Ascending aorta (tissue), 2 donors: ENCODE measurements around the gene VPS16. TPM values are rescaled to one million over a fixed set of nuclear protein-coding genes. Genes with fewer than 3 reads are reported as not detected.

Experiments used
- DNase-seq, 2 donors: peaks; one replicate each; pipeline ENCODE4 v3.0.0-alpha.2; 2019; ENCODE audit warnings: low spot score in 2 of 2
- H3K27ac ChIP-seq, 2 donors: fragments of 200-600 bp; sonication (generic); one replicate each; pipeline ENCODE4 v1.5.1; 2016 to 2017; ENCODE audit warnings: mild to moderate bottlenecking in 1 of 2
- H3K27me3 ChIP-seq: fragments of 200-600 bp; sonication (generic); one replicate; pipeline ENCODE4 v1.5.1; 2017
- H3K36me3 ChIP-seq, 2 donors: fragments of 200-600 bp; sonication (generic); one replicate each; pipeline ENCODE4 v1.5.1; 2016
- H3K4me1 ChIP-seq, 2 donors: fragments of 200-600 bp; sonication (generic); one replicate each; pipeline ENCODE4 v1.5.1; 2016 to 2017; ENCODE audit warnings: mild to moderate bottlenecking in 1 of 2
- H3K4me3 ChIP-seq, 2 donors: fragments of 200-600 bp; sonication (generic); one replicate each; pipeline ENCODE4 v1.5.1; 2016 to 2017; ENCODE audit warnings: mild to moderate bottlenecking in 1 of 2
- H3K9me3 ChIP-seq, 2 donors: fragments of 200-600 bp; sonication (generic); one replicate each; pipeline ENCODE4 v1.5.1; 2016
- intact Hi-C: fragments of 100-400 bp; cut with DNase I; formaldehyde crosslinking; loops from one replicate; pipeline ENCODE4 v1.15.1; 2023
- total RNA-seq: library from RNA; depleted of rRNA; stranded (reverse); fragments of >200 nt; gene quantifications from one replicate; pipeline ENCODE4 v1.1.0, GENCODE V29; 2016
- TF ChIP-seq, protein P1 (sequence below), 3 experiments: fragments of 200-600 bp in 2 of 3; fragments of 450-650 bp in 1 of 3; sonication (generic) in 2 of 3; IDR thresholded peaks; one replicate each; pipeline ENCODE4 v1.5.1; 2016 to 2019; ENCODE audit warnings: antibody characterized with exemption in 3 of 3, mild to moderate bottlenecking in 1 of 3, moderate library complexity in 1 of 3

Gene VPS16
- total RNA-seq, 1 donor from 2014 or later, result 61.1 TPM

DNA sequence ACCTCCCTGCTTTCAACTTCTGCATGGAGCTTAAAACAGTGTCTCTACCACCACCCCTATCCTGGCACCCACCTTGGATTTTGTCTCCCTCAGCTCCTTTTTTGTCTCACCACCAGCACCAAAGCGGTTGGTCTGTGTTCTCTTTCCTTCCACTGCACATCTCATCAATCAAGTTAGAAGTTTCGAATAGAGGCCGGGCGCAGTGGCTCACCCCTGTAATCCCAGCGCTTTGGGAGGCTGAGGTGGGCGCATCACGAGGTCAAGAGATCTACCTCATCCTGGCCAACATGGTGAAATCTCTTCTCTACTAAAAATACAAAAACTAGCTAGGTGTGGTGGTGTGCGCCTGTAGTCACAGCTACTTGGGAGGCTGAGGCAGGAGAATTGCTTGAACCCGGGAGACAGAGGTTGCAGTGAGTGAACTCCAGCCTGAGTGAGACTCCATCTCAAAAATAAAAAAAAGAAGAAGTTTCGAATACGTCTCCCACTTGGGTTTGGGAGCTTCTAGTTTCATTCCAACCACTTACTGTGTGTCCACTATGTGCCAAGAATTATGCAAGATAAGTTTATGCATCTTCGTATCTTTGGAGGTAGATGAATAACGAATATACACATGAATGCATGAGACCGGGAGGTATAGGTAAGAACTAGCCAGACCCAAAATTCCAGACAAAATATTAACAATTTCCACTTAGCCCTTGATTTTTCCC is 6.0 kb upstream of the VPS16 start:
- H3K27me3 ChIP-seq, result no peaks in the 10 kb centered on the region
- H3K27ac ChIP-seq, result no peak overlapping the region
- intact Hi-C loops, result loop anchor here (10.0 kb wide), 1 partner anchor 310 kb away; no protein-coding TSS in a partner anchor
- H3K36me3 ChIP-seq, result no peaks in the 10 kb centered on the region
- no peak overlapping the region for H3K4me3 ChIP-seq
- TF ChIP-seq, protein P1, sequence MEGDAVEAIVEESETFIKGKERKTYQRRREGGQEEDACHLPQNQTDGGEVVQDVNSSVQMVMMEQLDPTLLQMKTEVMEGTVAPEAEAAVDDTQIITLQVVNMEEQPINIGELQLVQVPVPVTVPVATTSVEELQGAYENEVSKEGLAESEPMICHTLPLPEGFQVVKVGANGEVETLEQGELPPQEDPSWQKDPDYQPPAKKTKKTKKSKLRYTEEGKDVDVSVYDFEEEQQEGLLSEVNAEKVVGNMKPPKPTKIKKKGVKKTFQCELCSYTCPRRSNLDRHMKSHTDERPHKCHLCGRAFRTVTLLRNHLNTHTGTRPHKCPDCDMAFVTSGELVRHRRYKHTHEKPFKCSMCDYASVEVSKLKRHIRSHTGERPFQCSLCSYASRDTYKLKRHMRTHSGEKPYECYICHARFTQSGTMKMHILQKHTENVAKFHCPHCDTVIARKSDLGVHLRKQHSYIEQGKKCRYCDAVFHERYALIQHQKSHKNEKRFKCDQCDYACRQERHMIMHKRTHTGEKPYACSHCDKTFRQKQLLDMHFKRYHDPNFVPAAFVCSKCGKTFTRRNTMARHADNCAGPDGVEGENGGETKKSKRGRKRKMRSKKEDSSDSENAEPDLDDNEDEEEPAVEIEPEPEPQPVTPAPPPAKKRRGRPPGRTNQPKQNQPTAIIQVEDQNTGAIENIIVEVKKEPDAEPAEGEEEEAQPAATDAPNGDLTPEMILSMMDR (IDR thresholded peaks at IDR 0.05), result no peak
- no peaks in the 10 kb centered on the region for H3K9me3 ChIP-seq
- DNase-seq, result no peak
- H3K4me1 ChIP-seq, result no peaks in the 10 kb centered on the region

DNA sequence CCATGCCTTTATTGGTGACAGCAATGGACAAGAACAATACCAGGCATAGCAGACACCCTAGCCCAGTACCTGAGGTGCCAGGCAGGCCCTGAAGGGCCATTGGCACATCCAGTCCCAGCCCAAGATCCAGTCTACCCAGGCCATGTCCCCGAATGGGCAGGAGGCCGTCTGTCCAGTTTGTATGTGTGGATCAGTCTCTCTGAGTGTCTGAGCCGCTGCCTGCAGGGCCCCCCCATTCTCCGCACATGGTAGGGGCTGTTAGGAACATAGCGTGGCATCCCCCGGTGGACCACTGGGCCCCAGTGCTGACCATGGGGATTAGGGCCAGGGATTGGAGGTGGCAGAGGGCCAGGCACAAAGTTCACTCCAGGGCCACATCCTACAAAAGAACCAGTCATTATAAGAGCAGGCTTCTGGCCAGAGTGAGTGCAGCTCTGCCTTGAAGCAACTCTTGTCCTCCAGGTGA is 5.2 kb upstream of the VPS16 start:
- Histone ChIP-seq H3K27ac (no peak overlapping the region), H3K36me3 (no peaks in the 10 kb centered on the region), H3K27me3 (no peaks in the 10 kb centered on the region), H3K4me1 (no peaks in the 10 kb centered on the region), H3K9me3 (no peaks in the 10 kb centered on the region), H3K4me3 (no peak overlapping the region)
- intact Hi-C loops, result loop anchor here (10.0 kb wide), 1 partner anchor 311 kb away; no protein-coding TSS in a partner anchor
- TF ChIP-seq, protein P1 (IDR thresholded peaks at IDR 0.05), result no peak
- no peak for DNase-seq

DNA sequence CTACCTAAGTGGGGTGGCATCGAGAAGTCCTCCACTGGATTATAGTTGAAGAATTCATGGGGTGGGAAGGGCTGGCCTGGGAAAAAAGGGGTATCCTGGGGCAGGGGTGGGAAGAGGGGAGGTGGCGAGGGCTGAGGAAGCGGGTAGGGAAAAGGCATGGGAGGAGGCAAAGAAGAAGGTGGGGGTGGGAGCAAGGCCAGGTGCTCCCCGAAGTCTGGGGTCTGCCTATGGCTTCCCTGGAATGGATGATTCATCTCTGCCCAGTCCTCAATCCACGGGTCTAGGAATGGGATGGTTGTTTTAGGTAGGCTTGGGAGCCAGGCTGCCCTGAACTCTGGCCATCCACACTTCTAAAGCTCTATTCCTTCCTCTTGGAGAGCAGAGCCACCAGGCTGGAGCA is 4.5 kb upstream of the VPS16 start:
- H3K27ac ChIP-seq, result no peak overlapping the region
- H3K36me3 ChIP-seq, result no peaks in the 10 kb centered on the region
- H3K4me1 ChIP-seq, result no peaks in the 10 kb centered on the region
- intact Hi-C loops, result loop anchor here (10.0 kb wide), 1 partner anchor 311 kb away; no protein-coding TSS in a partner anchor
- no peak overlapping the region for H3K4me3 ChIP-seq
- no peak for DNase-seq
- TF ChIP-seq, protein P1 (IDR thresholded peaks at IDR 0.05), result no peak
- H3K9me3 ChIP-seq, result no peaks in the 10 kb centered on the region
- H3K27me3 ChIP-seq, result no peaks in the 10 kb centered on the region

DNA sequence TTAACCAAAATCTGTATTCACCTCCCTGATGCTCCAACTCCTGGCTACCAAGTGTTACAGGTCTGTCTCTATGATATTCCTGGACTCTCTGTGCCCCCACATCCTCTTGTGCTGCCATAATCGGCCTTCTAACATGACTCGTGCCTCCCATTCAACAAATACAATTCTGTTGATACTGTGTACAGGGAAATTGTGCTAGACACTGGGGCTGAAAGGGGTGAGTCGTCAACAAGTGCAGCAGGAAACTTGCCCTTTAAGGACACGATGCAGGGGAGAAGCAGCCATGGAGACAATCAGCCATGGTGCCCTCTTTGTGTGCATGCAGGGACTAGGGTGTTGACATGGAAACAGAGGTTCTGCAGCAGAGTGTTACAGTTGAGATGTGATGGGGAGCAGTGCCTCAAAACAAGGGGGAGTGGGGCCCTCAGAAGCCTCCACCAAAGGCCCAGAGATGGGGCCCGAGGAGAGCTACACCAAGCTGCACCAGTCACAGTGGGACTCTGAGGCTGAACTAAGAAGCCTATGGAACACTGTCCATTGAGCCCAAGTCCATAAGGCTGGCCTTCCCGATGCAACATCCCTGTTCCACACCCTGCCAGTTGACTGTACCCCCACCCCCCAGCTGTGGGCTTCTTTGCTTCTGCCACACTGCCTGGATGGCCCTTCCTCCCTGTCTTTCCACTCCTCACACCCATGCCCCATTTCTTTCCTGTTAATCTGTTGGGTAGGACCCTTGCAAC is 3.2 kb upstream of the VPS16 start:
- H3K9me3 ChIP-seq, result no peaks in the 10 kb centered on the region
- TF ChIP-seq, protein P1 (IDR thresholded peaks at IDR 0.05), result no peak
- no peak overlapping the region for H3K4me3 ChIP-seq
- peaks cover 5% of the 10 kb centered on the region in 2 donors for H3K4me1 ChIP-seq
- no peak overlapping the region for H3K27ac ChIP-seq
- intact Hi-C loops, result loop anchor here (10.0 kb wide), 1 partner anchor 313 kb away; no protein-coding TSS in a partner anchor
- no peaks in the 10 kb centered on the region for H3K36me3 ChIP-seq
- no peaks in the 10 kb centered on the region for H3K27me3 ChIP-seq
- DNase-seq, result no peak

DNA sequence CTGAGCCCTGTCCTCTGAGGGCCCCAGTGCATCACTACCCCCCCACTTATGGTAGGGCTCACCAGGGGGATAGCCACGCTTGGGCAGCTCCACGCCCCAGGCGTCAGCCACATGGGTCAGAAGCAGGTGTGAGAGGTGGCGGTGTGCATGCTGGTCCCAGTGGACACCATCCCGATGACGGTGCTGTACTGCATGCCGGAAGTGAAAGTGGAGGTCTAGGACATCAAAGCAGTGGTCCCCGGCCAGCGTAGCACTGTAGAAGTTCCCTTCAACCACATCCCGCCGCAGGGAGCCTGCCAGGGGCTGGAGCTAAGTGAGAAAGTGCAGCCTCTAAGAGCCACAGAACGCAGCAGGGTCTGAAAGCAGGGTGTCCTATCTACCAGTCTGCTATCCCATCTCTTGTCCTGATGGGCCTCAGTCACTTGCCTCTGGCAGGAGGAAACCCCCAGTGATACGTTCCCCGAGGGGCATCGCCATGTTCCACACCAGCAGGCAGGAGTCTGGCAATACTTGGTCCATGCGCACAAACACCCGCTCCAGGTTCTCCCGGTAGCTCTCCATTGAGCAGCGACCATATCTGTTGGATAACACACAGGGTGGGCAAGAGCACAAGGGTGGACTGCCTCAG is 2.3 kb upstream of the VPS16 start:
- H3K27ac ChIP-seq, result no peak overlapping the region
- intact Hi-C loops, result loop anchor here (10.0 kb wide), 1 partner anchor 313 kb away; no protein-coding TSS in a partner anchor
- no peaks in the 10 kb centered on the region for H3K36me3 ChIP-seq
- H3K4me3 ChIP-seq, result no peak overlapping the region
- H3K4me1 ChIP-seq, result peaks cover 5% of the 10 kb centered on the region in 2 donors
- no peak for DNase-seq
- TF ChIP-seq, protein P1 (IDR thresholded peaks at IDR 0.05), result no peak
- H3K27me3 ChIP-seq, result no peaks in the 10 kb centered on the region
- H3K9me3 ChIP-seq, result no peaks in the 10 kb centered on the region
